Mesodermal cell (in vitro differentiated cells): ENCODE measurements around the gene ARID3A.

ENCODE experiments used
- H3K27ac ChIP-seq: 2 replicates; pipeline ENCODE4 v1.7.0; 2013; ENCODE audit warnings: mild to moderate bottlenecking, low read depth, low read length, moderate library complexity; ENCODE audit not compliant: severe bottlenecking
- H3K36me3 ChIP-seq: 2 replicates; pipeline ENCODE4 v1.7.1; 2013; ENCODE audit warnings: mild to moderate bottlenecking, low read length, moderate library complexity; ENCODE audit not compliant: control insufficient read depth, insufficient read depth
- H3K4me1 ChIP-seq: one replicate; pipeline ENCODE4 v1.7.1; 2013; ENCODE audit warnings: mild to moderate bottlenecking, low read length; ENCODE audit not compliant: insufficient read depth, control insufficient read depth, poor library complexity, severe bottlenecking
- H3K4me3 ChIP-seq: 2 replicates; pipeline ENCODE4 v1.7.0; 2013; ENCODE audit warnings: low read length, control low read depth, mild to moderate bottlenecking; ENCODE audit not compliant: insufficient read depth, poor library complexity, severe bottlenecking; ENCODE audit errors: extremely low read depth
- H3K9me3 ChIP-seq: 2 replicates; pipeline ENCODE4 v1.7.1; 2013; ENCODE audit warnings: mild to moderate bottlenecking, low read length, moderate library complexity; ENCODE audit not compliant: control insufficient read depth
- WGBS, 2 experiments: methylation state at CpG; one replicate each; pipeline ENCODE4 v1.1.5; 2013; ENCODE audit warnings: missing lambda C conversion rate in 2 of 2; ENCODE audit not compliant: insufficient coverage in 2 of 2; 5-methylcytosine and 5-hydroxymethylcytosine counted together

ARID3A gene

DNA sequence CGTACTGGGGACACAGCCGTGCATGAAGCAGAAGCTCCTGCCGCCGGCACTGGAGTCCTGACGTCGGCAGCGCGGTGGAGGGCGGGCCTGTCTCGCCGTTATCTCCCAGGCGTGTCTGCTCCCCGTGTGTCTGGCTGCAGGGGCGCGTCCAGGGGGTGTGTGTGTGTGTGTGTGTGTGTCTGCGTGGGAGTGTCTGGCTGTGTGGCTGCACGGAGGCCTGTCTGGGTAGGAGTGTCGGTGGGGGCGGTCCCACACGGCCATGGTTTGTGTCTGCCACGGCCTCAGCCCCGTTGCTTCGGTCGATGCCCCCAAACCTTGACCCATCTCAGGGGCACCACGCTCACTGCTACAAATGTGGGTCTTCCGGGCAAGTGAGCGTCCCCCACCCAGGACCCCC, 18.3 kb downstream of the ARID3A start:
- peaks cover 86% of the 10 kb centered on the region for H3K36me3 ChIP-seq
- WGBS, 2 experiments: 96% methylated on average over 20 to 27 of the region's 27 CpGs
- H3K4me1 ChIP-seq: peaks cover 2% of the 10 kb centered on the region
- no peak overlapping the region for H3K4me3 ChIP-seq
- H3K27ac ChIP-seq: no peak overlapping the region
- H3K9me3 ChIP-seq: no peaks in the 10 kb centered on the region

DNA sequence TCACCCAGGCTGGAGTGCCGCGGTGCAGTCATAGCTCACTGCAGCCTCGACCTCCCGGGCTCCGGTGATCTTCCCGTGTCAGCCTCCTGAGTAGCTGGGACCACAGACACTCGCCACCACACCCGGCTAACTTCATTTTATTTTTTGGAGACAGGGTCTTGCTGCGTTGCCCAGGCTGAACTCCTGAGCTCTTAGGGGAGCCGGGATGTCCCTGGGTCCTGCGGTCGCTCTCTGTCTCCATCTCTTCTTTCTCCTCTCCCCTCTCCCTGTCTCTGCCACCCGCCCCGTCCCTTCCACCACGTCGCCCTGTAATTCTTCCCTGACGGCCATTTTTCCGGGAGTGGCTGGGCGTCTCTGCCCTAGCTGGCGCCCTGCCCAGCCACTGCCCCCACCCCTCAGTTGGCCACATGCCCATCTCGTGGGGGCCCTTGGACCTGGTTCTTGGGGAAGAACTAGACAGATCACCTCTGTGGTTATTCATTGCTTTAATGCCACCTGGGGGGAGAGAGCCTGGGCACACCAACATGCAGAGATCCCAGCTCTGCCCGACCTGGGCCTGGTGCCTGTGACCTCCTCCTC, 18.9 kb downstream of the ARID3A start:
- WGBS, 2 experiments: 95% methylated on average over 17 to 22 of the region's 22 CpGs
- no peak overlapping the region for H3K27ac ChIP-seq

DNA sequence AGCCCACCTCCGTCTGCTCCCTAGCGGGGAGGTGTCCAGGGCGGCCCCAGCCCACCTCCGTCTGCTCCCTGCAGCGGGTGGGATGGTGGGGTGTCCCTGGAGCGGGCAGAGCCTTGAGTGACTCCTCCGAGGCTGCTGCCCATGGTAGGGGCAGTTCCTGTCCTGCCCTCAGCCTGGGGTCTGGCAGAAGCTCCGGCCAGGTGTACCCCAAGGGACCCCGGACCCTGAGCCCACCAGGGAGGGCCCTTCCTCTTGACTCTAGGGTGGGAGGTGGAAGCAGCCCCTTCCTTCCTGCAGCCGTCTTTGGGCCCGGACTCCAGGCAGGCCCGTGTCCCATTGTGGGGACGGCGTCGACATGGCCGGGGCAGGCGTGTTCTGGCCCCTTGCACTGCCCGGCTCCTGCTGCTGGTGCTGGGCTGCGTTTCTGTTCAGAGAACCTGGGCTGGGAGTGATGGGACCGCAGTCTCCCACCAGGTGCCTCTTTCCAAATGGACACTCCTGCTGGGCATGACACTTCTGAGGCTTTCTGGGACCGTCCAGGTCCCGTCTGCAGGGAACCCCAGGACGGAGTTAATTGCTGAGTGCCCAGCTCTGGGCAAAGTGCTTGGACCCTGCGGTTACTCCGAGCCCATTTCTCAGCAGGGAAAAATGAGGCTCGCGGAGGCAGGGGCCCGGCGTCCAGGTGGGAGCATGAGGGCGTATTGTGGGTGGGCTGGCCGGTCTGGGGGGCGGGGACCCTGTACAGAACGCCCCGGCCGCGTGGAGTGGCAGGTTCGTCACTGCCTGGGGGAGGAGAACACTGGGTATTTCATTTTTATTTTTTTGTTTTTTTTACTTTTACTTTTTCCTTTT, 19.8 kb downstream of the ARID3A start:
- no peaks in the 10 kb centered on the region for H3K9me3 ChIP-seq
- no peaks in the 10 kb centered on the region for H3K4me1 ChIP-seq
- 95 to 97% methylated on average over 31 to 35 of the region's 37 CpGs for WGBS, 2 experiments
- H3K27ac ChIP-seq: no peak overlapping the region
- no peak overlapping the region for H3K4me3 ChIP-seq
- peaks cover 77% of the 10 kb centered on the region for H3K36me3 ChIP-seq

More for the DNA sequence above, 18.9 kb downstream of the ARID3A start:
- H3K9me3 ChIP-seq: no peaks in the 10 kb centered on the region
- no peaks in the 10 kb centered on the region for H3K4me1 ChIP-seq
- no peak overlapping the region for H3K4me3 ChIP-seq
- peaks cover 82% of the 10 kb centered on the region for H3K36me3 ChIP-seq

DNA sequence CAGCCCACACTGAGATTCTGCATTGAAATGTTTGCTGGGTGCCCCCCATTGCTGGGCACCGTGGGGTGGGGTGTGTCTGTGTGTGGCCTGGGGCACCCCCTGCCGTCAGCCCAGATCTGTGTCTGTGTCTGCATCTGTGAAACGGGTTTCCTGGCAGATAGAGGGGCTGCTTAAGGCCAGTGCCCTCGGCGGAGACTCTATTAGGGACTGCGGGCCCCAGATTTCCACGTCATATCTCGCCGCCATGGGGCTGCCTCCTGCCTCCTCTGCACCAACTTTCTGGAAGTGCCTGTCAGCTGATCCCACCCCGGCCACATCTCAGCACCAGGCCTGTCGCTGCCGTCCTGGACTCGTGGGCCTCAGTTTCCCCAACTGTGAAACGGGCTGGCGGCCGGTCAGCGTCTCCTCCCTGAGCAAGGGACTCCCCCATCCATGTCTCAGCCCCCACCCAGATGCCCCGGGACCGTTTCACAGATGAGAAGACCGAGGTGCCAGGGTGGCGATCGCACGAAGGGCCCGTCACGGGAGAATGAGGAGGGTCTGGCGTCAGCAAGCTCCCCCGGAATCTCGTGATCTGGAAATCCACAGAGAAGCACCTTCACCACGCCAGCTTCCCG, 21.4 kb downstream of the ARID3A start:
- Histone ChIP-seq H3K9me3 (no peaks in the 10 kb centered on the region), H3K4me1 (peaks cover 7% of the 10 kb centered on the region), H3K27ac (no peak overlapping the region), H3K36me3 (peaks cover 71% of the 10 kb centered on the region), H3K4me3 (no peak overlapping the region)
- 98% methylated on average over 28 to 30 of the region's 30 CpGs for WGBS, 2 experiments

DNA sequence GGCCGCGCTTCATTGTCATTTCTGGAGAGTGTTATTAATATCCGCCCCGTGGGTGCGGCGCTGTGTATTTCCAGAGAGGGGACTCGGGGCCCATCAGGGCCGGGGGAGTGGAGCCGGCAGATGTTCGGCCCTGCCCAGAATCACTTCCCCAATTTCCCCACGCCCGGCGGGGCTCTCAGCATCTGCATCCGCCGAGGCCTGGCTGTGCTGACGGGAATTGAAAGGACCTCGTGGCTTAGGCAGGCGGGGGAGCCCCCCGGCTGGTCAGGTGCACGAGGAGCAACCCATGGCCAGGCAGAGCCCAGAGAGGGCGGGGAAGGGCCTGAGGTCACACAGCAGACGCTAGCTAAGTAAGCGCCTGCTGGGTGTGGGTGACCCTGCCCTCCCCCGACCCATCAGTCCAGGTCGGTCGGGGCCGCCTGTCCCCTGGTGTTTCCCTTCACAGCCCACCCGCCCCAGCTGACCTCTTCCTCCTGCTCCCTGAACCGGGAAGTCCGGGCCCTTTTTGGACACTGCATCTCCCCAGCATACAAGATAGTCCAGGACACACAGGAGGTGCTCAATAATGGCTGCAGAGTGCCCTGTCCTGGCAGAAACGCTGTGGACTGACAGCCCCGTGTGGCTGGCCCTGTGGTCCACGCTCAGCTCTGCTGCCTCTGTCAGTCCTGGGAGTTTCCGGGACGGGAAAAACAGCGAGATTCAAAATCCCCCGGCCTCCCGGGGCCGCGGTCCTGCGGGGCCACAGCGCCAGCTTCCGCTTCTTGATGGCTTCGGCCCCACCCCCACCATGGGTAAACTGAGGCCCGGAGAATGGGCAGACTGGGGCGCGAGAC, 22.1 kb downstream of the ARID3A start:
- H3K36me3 ChIP-seq: peaks cover 64% of the 10 kb centered on the region
- H3K4me3 ChIP-seq: no peak overlapping the region
- no peaks in the 10 kb centered on the region for H3K9me3 ChIP-seq
- peaks cover 12% of the 10 kb centered on the region for H3K4me1 ChIP-seq
- WGBS, 2 experiments: 95% methylated on average over 38 to 40 of the region's 47 CpGs
- H3K27ac ChIP-seq: no peak overlapping the region

DNA sequence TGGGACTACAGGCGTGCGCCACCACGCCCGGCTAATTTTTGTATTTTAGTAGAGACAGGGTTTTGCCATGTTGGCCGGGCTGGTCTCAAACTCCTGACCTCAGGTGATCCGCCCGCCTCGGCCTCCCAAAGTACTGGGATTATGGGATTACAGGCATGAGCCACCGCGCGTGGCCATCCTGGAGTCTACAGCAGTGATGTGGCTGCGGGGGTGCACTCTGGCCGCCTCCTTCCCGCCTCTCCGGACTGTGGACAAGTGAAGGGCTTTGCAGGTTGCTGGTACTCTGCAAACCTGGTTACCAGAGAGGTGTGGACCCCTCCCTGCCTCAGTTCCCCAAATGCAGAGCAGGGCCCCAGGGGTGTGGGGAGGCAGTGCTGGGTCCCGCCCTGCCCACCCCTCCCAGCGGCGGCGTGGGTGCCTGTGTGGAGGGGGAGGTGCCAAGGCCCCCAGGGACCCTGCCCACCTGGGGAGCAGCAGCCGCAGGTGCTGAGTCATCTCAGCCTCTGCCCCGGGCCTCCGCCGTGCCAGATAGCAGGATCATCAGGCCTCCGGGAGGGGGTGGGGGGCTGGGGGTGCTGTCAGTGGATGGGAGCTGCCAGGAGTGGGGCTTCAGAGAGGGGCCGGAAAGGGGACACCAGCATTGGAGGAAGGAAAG, 23.1 kb downstream of the ARID3A start:
- Histone ChIP-seq H3K36me3 (peaks cover 55% of the 10 kb centered on the region), H3K4me3 (no peak overlapping the region), H3K9me3 (no peaks in the 10 kb centered on the region), H3K4me1 (peaks cover 23% of the 10 kb centered on the region), H3K27ac (no peak overlapping the region)
- 97% methylated on average over 15 to 21 of the region's 25 CpGs for WGBS, 2 experiments

DNA sequence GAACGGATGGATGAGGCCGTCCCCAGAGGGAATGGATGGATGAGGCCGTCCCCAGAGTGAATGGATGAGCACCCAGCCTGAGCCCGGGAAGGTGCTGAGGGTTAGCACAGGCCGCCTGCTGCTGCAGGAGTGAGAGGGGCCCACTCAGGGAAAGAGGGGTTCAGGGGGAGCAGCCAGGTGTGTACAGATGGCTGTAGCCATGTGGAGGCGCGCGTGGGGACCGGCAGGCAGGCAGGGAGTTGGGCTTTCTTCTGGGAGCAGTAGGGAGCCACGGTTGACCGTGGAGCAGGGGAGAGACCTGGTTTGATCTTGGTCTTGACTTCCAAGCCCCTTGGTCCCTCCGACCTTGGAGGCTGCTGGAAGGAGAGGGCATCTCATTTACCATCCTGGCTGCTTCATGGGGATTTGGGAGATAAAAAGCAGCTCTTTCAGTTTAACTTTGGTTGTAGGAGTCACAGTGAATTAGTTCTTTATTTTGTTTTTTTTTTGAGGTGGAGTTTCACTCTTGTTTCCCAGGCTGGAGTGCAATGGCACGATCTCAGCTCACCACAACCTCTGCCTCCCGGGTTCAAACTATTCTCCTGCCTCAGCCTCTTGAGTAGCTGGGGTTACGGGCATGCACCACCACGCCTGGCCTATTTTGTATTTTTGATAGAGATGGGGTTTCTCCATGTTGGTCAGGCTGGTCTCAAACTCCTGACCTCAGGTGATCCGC, 24.7 kb downstream of the ARID3A start:
- Histone ChIP-seq H3K9me3 (no peaks in the 10 kb centered on the region), H3K4me1 (peaks cover 37% of the 10 kb centered on the region), H3K4me3 (no peak overlapping the region), H3K36me3 (peaks cover 52% of the 10 kb centered on the region), H3K27ac (no peak overlapping the region)
- 89 to 93% methylated on average over 15 to 17 of the region's 17 CpGs for WGBS, 2 experiments

DNA sequence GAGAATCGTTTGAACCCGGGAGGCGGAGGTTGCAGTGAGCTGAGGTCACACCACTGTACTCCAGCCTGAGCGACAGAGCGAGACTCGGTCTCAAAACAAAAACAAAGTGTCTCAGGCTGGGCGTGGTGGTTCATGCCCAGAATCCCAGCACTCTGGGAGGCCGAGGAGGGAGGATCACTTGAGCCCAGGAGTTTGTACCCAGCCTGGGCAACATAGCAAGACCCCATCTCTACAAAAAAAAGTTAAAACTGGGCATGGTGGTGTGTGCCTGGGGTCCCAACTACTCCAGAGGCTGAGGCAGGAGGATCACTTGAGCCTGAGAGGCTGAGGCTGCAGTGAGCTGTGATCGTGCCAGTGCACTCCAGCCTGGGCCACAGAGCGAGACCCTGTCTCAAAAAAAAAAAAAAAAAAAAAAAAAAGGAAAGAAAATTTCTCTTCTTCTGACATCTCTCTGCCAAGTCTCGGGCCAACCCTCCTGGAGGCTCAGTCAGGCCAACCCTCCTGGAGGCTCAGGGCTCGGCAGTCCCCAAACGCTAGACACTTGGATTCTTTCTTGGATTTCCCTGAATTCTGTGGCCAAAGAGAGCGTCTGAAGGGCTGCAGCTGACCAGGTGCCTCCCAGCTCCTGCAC, 26.3 kb downstream of the ARID3A start:
- 83 to 86% methylated on average over 10 to 13 of the region's 14 CpGs for WGBS, 2 experiments
- Histone ChIP-seq H3K4me1 (peaks cover 46% of the 10 kb centered on the region), H3K36me3 (peaks cover 42% of the 10 kb centered on the region), H3K9me3 (no peaks in the 10 kb centered on the region), H3K27ac (peak overlapping the region; percentile 96), H3K4me3 (no peak overlapping the region)

DNA sequence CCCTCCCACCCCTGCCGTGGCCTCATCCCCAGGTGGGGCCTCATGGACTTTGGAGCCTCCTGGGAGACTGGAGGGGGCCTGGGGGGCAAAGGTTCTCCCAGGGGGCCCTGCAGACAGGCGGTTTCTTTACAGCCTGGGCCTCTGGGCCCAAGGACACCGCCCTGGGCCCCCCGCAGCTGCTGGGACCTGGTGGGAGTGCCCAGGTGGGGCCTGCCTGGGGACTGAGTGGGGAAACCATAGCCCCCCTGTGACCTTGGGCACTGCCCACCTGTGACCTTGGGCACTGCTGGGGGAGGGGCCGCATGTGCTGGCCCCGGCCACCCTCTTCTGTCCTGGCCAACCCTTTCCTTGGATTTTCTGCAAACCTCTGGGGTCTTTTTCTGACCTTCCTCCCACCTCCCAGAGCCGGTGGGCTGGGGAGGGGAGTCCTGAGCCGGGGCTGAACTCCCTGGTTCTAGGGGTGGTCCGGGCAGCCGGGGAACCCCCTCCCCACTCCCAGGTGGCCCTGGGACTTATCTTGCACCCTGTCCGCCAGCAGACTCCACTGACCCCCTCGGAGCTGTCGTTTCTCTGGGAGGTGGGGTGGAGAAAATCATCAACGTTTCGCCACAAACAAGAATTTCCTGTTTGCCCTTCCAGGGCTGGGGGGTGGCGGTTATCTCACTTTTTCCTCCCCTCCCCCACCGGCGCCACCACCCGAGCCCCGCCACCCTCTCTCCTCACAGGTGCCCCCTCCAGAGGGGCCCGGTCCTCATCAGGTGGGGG, 27.0 kb downstream of the ARID3A start:
- peak overlapping the region; percentile 11 for H3K4me3 ChIP-seq
- H3K9me3 ChIP-seq: no peaks in the 10 kb centered on the region
- peaks cover 39% of the 10 kb centered on the region for H3K36me3 ChIP-seq
- peaks cover 48% of the 10 kb centered on the region for H3K4me1 ChIP-seq
- H3K27ac ChIP-seq: peak overlapping the region; percentile 96
- 35 to 48% methylated on average over 4 to 6 of the region's 21 CpGs for WGBS, 2 experiments
